Activated T-cell treated with anti-CD3 and anti-CD28 coated beads, Interleukin-2, amount 50 U/mL, for 24 hours (primary cell): ENCODE data around the gene ZC3H12D.

Source experiments
- DNase-seq: peaks from one replicate; pipeline ENCODE4 v3.0.0-alpha.2; 2020
- H3K27ac Mint-ChIP-seq: 2 replicates; pipeline ENCODE4 v1.8.0; 2020; ENCODE audit warnings: mild to moderate bottlenecking, mixed read lengths
- H3K27me3 Mint-ChIP-seq: 2 replicates; pipeline ENCODE4 v1.8.0; 2020; ENCODE audit warnings: mixed read lengths
- H3K36me3 Mint-ChIP-seq: 2 replicates; pipeline ENCODE4 v1.8.0; 2020; ENCODE audit warnings: low read depth, mixed read lengths
- H3K4me1 Mint-ChIP-seq: 2 replicates; pipeline ENCODE4 v1.8.0; 2020; ENCODE audit warnings: low read depth, mixed read lengths
- H3K4me3 Mint-ChIP-seq: 2 replicates; pipeline ENCODE4 v1.8.0; 2020; ENCODE audit warnings: mild to moderate bottlenecking, moderate library complexity, mixed read lengths
- H3K9me3 Mint-ChIP-seq: 2 replicates; pipeline ENCODE4 v1.8.0; 2020; ENCODE audit warnings: mixed read lengths

The ZC3H12D gene

DNA sequence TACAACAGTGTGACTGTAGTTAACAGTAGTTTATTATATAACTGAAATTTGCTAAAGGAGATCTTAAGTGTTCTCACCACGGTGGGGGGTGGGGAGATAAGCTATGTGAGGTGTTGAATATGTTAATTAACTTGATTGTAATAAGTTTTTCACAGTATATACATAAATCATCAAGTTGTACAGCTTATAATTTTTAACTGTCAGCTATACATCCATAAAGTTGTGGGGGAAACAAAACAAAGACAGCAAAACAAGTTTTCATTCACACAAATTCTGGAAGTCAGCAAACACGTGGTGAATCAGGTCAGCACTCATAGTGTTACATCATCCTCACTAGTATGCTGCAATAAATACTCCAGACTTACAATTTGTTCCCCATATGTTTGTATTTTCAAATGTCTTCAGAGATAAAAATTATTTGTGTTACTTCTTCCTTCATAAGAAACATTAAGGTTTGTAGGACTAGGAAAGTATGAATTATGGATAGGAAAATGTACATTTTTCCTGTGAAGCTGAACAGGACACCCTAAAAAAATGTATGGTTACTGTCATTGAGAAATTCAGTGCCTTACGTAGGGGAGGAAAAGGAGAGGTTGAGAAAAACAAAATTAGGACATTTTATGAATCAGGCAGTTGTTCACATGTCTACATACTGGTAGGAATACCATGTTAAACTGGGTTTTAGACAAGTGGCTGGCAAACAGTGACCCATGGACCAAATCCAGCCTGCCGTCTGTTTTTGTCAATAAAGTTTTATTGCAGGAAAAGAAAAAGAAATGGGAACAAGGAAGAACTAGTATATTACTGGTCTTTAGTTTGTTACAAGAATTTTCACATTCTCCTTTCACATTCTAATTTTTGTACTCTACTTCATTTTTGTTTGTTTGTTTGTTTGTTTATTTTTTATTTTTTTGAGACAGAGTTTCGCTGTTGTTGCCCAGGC is 78.7 kb downstream of the ZC3H12D start:
- Mint-ChIP-seq H3K4me3 (no peak overlapping the region), H3K36me3 (peaks cover 95% of the 10 kb centered on the region), H3K9me3 (no peaks in the 10 kb centered on the region), H3K27ac (peak overlapping the region; percentile 79), H3K27me3 (no peaks in the 10 kb centered on the region), H3K4me1 (peaks cover 37% of the 10 kb centered on the region)
- no peak for DNase-seq

- no peak for DNase-seq
- peaks cover 32% of the 10 kb centered on the region for H3K4me1 Mint-ChIP-seq
- no peak overlapping the region for H3K4me3 Mint-ChIP-seq
- H3K27me3 Mint-ChIP-seq: no peaks in the 10 kb centered on the region
- H3K27ac Mint-ChIP-seq: peak overlapping the region; percentile 31
- peaks cover 95% of the 10 kb centered on the region for H3K36me3 Mint-ChIP-seq
- no peaks in the 10 kb centered on the region for H3K9me3 Mint-ChIP-seq
These were observed 81.3 kb downstream of the ZC3H12D start for GRCh38 chr6:149403534-149403933.

GRCh38 chr6:149400050-149400449 is 84.8 kb downstream of the ZC3H12D start, which contains the start of gene SUMO4:
Gene SUMO4, plus strand, starts transcription at chr6:149400262. Its CDS starts 130 bp downstream, at chr6:149400392.
- peaks cover 94% of the 10 kb centered on the region for H3K36me3 Mint-ChIP-seq
- H3K4me1 Mint-ChIP-seq: peaks cover 35% of the 10 kb centered on the region
- DNase-seq: no peak
- peak within 1 kb of the TSS; percentile 35 for H3K27ac Mint-ChIP-seq
- no peak within 1 kb of the TSS for H3K4me3 Mint-ChIP-seq
- H3K9me3 Mint-ChIP-seq: no peaks in the 10 kb centered on the region
- H3K27me3 Mint-ChIP-seq: no peaks in the 10 kb centered on the region

DNA sequence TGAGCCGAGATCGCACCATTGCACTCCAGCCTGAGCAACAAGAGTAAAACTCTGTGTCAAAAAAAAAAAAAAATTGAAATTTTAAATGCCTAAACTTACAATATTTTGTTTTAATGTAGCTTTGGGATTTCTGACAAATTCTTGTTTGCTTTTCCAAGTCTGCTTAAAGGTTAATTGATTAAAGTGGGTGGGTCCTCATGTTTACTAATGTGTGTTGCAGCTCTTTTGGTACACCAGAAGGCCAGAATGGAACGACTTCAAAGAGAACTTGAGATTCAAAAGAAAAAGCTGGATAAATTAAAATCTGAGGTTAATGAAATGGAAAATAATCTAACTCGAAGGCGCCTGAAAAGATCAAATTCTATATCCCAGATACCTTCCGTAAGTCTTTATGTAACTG is 87.4 kb downstream of the ZC3H12D start:
- DNase-seq: no peak
- Mint-ChIP-seq H3K4me1 (peaks cover 40% of the 10 kb centered on the region), H3K4me3 (no peak overlapping the region), H3K36me3 (peaks cover 95% of the 10 kb centered on the region), H3K9me3 (no peaks in the 10 kb centered on the region), H3K27ac (peak overlapping the region; percentile 77), H3K27me3 (no peaks in the 10 kb centered on the region)
